HepG2 (cell line): ENCODE data around the gene LSR. TPM values are rescaled to one million over a fixed set of nuclear protein-coding genes. Genes with fewer than 3 reads are reported as not detected.

Experiments
- ATF1 ChIP-seq: IDR thresholded peaks from 2 replicates; pipeline ENCODE4 v1.6.1; 2016; ENCODE audit warnings: mild to moderate bottlenecking, control low read depth
- CHCHD3 ChIP-seq: sonication (generic); formaldehyde crosslinking; IDR thresholded peaks from 2 replicates; pipeline ENCODE4 v1.8.0; 2022; ENCODE audit warnings: mild to moderate bottlenecking, missing genetic modification reagents, moderate library complexity
- MAFF ChIP-seq: IDR thresholded peaks from 2 replicates; pipeline ENCODE4 v1.6.1; 2011; ENCODE audit warnings: low read depth, low read length, improper control_type of control experiment
- ONECUT2 ChIP-seq: sonication (generic); formaldehyde crosslinking; IDR thresholded peaks from 2 replicates; pipeline ENCODE4 v1.4.0; 2020; ENCODE audit warnings: missing genetic modification reagents
- POLR2G ChIP-seq: fragments of 200-400 bp; formaldehyde crosslinking; IDR thresholded peaks from 2 replicates; pipeline ENCODE4 v1.6.1; 2018; ENCODE audit warnings: mild to moderate bottlenecking, low read depth, low read length, moderate library complexity
- TBL1XR1 ChIP-seq: fragments of 150-350 bp; IDR thresholded peaks from 2 replicates; pipeline ENCODE4 v1.6.1; 2014; ENCODE audit warnings: borderline replicate concordance, low read length; ENCODE audit not compliant: partially characterized antibody
- TP53 ChIP-seq: sonication (generic); formaldehyde crosslinking; conservative IDR thresholded peaks from 2 replicates; pipeline ENCODE4 v1.4.0; 2020; ENCODE audit warnings: missing genetic modification reagents
- ZKSCAN8 ChIP-seq: IDR thresholded peaks from 2 replicates; pipeline ENCODE4 v1.6.1; 2016; ENCODE audit warnings: borderline replicate concordance, missing genetic modification reagents, missing compliant biosample characterization
- ZNF276 ChIP-seq: sonication (generic); formaldehyde crosslinking; IDR thresholded peaks from 2 replicates; pipeline ENCODE4 v1.4.0; 2020; ENCODE audit warnings: mild to moderate bottlenecking, low read depth, missing genetic modification reagents
- ZNF382 ChIP-seq: sonication (generic); formaldehyde crosslinking; IDR thresholded peaks from 2 replicates; pipeline ENCODE4 v1.5.0; 2020; ENCODE audit warnings: missing genetic modification reagents, mild to moderate bottlenecking, borderline replicate concordance
- ZNF407 ChIP-seq: sonication (generic); formaldehyde crosslinking; IDR thresholded peaks from one replicate; pipeline ENCODE4 v1.5.1; 2020; ENCODE audit warnings: mild to moderate bottlenecking, missing genetic modification reagents; ENCODE audit errors: not compliant biosample characterization
- ZNF678 ChIP-seq: sonication (generic); formaldehyde crosslinking; IDR thresholded peaks from 2 replicates; pipeline ENCODE4 v1.4.0; 2020; ENCODE audit warnings: mild to moderate bottlenecking, missing genetic modification reagents
- ZNF704 ChIP-seq: sonication (generic); formaldehyde crosslinking; IDR thresholded peaks from 2 replicates; pipeline ENCODE4 v1.8.1; 2023; ENCODE audit warnings: mild to moderate bottlenecking, inconsistent platforms, moderate library complexity, missing genetic modification reagents, borderline replicate concordance
- ZNF746 ChIP-seq: sonication (generic); formaldehyde crosslinking; IDR thresholded peaks from 2 replicates; pipeline ENCODE4 v1.8.0; 2022; ENCODE audit warnings: mild to moderate bottlenecking, missing genetic modification reagents
- ZNF784 ChIP-seq: sonication (generic); formaldehyde crosslinking; IDR thresholded peaks from 2 replicates; pipeline ENCODE4 v1.5.1; 2020; ENCODE audit warnings: missing genetic modification reagents, mild to moderate bottlenecking, borderline replicate concordance
- polyA plus RNA-seq, 8 experiments: library from polyadenylated mRNA; depleted of rRNA in 3 of 8; stranded (reverse) in 7 of 8; unstranded in 1 of 8; fragments of >200 nt; fragmentation: Illumina TruSeq in 4 of 8; extraction: Trizol in 4 of 8; gene quantifications; 2 replicates each; pipeline versions ENCODE4 v1.2.1 to v1.2.3, GENCODE V29; 2011 to 2016; ENCODE audit warnings: low read depth in 4 of 8, missing spikeins in 1 of 8, mixed read lengths in 1 of 8; ENCODE audit not compliant: insufficient read depth in 1 of 8
- total RNA-seq, 5 experiments: library from RNA; depleted of rRNA; stranded (reverse); fragments of >200 nt; fragmentation: Illumina TruSeq; extraction: Trizol; gene quantifications; 2 replicates each; pipeline ENCODE4 v1.2.3, GENCODE V29; 2016; ENCODE audit warnings: low read depth in 1 of 5

LSR gene
- total and polyA plus RNA-seq, 2 of the 13 experiments (the other 11 are each of a cell fraction or from before 2014, with no cell fraction given), result 29.2 to 79.2 TPM

- TF ChIP-seq ZNF784 (CRISPR knock-in tag) (no peak; the same call in 1 of the 2 replicates), CHCHD3 (CRISPR knock-in tag) (peak; percentile 75), TP53 (CRISPR knock-in tag) (no peak), ATF1 (CRISPR knock-in tag) (no peak), ZNF678 (no peak), TBL1XR1 (no peak), POLR2G (peak; percentile 99), ZKSCAN8 (CRISPR knock-in tag) (0 out of 2 replicates have a peak, but pooled peaks have one; percentile 50), ZNF382 (CRISPR knock-in tag) (no peak), ZNF704 (CRISPR knock-in tag) (peak; percentile 30; the same call in 1 of the 2 replicates), MAFF (no peak), ZNF407 (CRISPR knock-in tag) (peak; percentile 2), ONECUT2 (CRISPR knock-in tag) (no peak), ZNF276 (CRISPR knock-in tag) (peak; percentile 47; the same call in 1 of the 2 replicates), ZNF746 (CRISPR knock-in tag) (peak; percentile 85)
These were observed at the start of gene LSR (continued) for GRCh38 chr19:35248310-35249145.
